SKM-1 treated with dmso at 0.1 percent for 144 hours (cell line): ENCODE data around the gene STK24.

Experiments used
- DNase-seq: peaks from one replicate; lab custom pipeline; 2025; ENCODE audit not compliant: unreplicated experiment; lab: John Stamatoyannopoulos, UW

STK24 gene

DNA sequence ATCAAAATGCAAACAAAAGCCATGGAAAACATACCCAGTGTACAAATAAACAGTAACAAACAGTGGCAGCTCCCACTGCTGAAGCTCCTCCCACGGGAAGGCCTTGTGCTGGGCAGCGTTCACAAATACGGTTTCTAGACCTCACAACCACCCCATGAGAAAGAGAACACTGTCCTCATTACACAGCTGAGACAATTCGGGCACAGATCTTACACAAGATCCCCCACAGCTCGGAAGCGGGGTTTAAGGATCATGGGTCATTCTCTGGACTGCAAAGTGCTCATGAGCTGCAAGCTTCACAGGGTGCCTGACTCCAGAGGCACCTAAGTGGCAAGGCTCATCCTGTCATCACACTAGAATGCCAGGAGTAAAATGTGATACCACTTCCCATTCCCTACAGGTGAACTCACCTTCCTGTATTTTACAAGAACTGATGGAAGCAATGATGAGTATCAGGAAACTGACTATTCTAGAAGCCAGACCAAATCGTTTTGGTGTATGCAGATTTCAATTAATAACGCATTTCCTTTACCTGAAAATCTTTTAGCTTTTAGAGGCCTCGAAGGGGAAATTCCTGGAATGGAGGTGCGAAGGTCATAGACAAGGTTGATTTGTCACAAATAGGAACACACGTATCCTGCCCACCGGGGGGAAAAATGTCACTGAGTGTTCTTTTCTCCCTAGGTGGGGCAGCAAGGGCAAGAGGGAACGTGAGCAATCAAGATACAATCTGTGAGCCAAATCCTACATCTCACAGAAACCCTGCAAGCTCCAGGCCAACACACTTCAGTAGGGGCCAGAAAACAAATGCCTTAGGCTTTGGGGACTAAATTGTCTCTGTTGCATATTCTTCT is 41.2 kb downstream of the STK24 start:
- no peak for DNase-seq

DNA sequence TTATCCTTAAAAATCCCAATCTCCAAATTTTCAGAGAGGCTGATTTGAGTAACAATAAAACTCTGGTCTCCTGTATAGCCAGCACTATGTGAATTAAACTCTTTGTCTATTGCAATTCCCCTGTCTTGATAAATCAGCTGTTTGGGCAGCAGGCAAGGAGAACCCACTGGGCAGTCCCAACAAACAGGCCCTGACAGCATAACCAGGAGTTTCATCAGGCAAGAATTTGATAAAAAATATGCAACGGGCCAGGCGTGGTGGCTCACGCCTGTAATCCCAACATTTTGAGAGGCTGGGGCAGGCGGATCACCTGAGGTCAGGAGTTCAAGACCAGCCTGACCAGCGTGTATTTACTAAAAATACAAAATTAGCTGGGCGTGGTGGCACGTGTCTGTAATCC is 42.1 kb downstream of the STK24 start:
- no peak for DNase-seq

DNA sequence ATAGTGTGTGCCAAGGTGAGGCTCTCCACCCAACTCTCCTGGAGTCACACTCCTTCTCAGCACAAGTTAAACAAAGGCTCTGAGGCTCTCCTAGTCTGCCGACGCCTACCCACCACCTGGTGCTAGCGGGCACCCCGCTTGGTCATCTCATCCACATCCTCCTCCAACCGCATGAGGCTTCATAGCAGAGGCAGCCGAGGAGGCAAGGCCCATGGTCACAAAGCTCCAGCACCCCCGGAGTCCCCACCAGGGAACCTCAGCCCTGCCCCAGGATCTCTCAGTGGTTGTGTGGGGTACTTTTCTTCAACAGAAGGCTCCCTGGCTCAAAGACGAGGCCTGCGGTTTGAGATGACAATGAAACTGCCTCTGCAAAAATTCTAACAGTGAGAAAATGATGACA is 43.0 kb downstream of the STK24 start:
- DNase-seq: no peak

DNA sequence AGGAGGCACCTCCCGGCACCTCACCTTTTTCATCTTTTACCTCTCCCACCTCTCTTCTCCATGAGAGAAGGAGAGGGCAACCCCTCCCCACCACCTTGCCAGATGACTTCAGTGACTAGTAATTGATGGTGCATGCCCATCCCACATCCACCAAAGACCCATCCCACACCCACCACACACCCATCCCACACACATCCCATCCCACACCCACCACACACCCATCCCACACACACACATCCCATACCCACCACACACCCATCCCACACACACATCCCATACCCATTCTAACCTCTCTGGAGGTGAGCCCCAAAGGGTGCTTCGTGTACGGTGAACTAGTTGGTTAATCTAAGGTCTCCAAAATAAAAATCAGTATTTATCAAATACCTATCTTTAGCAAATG is 44.7 kb downstream of the STK24 start:
- no peak for DNase-seq

DNA sequence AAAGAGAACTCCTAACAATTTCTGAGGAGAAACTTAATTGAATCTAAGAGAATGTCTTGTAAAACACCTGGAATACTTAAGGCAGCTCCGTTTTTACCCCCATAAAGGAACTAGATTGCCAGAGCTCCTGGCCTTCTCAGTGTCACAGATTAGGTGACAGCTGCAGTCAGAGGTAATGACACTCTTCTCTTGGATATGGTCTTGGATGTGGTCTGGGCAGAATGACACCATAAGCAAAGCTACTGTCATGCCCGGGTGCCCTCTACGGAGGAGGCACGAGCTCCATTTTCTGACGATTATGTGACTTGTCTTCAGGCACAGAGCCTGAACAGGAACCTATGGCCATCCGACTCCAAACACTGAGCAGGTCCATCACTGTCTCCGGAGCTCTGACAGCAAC is 46.7 kb downstream of the STK24 start:
- no peak for DNase-seq

DNA sequence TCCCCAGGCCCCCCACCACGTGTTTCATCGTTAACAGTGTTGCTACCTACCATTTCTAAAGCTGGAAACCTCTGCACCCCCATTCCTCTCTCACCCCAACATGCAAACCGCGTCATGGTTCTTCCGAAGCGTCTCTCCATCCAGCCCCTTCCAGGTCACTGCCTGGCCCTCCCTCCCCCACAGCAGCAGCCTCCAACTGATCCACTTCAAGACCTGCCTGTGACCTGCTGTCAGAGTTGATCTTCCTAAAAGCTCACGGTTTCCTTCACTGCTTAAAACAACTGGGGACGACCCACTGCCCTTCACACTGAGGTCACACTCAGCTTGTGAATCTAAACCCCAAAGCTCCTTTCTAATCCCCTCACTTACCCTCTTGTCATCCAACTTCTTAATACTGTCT is 47.7 kb downstream of the STK24 start:
- no peak for DNase-seq

DNA sequence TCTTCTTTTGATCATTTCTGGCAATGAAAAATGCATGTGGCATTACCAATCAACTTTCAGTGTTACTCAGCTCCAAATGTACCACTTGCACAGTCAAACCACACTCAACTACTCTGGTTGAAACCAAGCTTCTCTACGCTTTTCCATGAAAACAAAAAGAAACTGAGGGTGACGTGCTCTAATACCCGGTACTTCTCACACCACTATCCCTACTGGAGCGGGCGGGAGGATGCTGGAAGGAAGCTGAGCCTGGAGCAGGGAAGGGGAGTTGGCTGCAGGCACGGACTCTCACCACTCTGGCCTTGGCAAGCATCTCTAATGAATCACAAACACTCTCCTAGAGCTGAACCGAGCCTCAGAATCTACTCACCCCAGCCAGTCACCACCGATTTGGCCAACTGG is 48.2 kb downstream of the STK24 start:
- no peak for DNase-seq

DNA sequence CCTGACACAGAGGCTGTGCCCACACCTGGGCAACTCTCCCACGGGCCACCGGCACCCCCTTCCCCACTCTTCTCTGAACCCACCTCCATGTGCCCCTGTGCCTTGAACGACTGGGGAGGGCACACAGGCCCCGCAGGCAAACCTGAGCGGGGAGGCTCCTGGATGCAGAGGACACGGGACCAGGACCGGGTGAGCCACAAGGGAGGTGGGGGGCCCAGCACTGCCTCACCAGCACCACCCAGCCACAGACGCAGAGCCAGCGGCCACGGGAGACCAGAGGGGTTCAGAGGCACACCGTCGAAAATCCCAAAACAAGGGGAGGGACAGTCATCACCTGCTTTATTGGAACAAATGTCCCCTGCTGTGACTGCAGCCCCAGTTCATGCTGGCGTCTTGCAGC is 49.4 kb downstream of the STK24 start:
- DNase-seq: no peak

DNA sequence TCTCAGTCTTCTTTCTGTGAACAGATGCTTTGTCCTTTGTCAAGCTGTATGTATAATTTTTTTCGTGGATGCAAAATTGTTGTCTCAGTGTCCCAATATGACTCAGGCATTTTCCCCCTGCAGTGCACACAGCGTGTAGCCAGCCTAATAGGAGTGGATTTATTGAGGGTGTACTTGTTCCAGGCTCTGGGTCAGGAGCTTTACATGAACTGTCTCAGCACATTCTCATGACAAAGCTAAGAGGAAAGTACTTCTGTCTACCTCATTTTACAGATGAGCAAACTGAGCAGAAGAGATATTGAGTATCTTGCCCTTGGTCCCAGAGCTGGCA is 50.8 kb downstream of the STK24 start:
- no peak for DNase-seq

DNA sequence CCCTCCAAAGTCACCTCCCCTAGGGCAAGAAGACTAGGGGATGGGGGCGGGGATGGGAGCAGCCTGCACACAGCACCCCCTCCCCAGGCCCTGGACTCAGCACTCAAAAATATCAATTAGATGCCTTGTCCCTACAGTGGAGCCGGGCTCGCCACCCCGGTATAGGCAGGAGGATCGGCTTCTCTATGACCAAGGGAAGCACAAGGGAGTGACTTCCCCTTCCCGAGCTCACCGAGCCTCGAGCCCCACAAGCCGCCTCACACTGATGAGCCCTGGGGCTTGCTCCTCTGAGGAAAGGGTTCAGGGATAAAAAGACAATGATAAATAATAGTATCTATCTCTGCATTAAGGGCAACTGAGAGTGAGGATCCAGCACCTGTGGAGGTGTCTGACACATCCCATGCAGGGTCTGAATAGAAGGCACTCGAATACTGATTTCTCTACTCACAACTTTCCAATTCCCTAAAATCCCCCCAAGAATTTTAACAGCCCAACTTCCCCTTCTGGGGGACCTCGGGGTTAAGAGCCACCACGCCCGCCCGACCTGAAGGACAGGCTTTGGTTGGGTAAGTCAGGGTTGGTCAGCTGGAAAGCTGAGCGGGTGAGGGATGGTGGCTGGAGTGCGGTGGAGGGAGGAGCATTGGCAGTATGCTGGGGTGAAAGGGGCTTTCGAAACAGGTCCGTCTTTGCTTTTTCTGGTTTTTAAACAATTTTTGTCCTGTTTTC is 51.3 kb downstream of the STK24 start:
- DNase-seq: no peak

DNA sequence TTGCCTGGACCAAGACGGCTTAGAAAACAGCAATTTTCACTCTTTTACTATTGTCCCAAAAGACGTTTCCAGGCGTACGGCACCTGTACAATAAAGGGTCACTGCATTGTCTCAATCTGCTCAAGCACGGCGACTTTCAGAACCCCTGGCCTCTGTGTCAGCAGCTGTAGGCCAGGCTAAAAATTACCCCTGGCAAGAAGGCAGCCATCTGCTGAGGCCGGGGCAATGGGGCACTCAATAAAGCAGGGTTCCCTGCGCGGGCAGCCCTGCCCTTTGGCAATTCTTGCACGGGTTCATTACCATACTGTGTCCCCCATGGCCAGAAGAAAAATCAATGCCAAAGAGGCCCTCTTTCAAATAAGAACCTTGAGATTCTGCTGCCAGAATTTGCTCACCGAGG is 52.1 kb downstream of the STK24 start:
- no peak for DNase-seq

DNA sequence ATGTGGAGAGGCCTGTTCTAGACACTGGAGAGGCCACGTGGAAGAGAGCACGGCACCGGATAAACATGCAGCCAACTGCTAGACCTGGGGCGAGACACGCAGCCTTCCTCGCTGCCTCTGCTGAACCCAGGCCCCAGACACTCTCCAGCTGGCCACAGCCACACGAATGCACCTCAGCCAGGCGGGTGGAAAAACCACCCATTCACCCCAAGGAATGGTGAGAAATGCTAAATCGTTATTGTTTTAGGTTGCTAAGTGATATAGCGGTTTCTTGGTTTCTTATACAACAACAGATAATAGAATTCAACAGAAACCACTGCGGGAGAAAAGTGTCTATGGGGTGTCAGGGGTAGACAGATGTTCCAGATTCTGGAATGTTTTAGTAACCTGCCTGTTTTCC is 52.5 kb downstream of the STK24 start:
- no peak for DNase-seq

DNA sequence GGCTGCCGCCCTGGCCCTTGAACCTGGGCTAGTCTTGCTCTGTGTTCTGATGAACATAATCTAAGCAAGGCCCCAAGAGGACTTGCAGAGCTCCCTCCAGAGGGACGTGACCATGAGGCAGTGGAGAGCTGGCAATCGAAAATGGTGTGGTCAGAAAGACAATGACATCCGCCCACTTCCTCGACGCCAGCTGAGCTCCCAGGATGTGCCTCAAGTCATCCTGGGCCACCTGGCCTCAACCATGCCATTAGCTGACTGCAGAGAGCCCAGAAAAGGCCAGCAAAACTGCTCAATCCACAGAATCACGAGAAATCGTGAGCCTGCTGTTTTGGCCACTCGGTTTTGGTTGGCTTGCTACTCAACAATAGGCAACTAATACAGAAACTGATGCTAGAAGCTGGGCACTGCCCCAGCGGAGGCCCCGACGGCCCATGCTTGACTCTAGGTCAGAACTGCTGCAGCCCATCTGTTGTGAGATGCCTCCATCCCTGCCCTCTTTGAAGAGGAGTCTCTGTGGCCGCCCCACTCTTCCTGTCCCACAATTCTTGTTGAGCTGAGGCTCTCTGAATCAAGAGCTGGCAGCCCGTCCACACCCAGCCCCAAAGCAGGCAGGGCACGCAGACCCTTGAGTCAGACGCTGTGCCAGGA is 53.3 kb downstream of the STK24 start:
- no peak for DNase-seq

DNA sequence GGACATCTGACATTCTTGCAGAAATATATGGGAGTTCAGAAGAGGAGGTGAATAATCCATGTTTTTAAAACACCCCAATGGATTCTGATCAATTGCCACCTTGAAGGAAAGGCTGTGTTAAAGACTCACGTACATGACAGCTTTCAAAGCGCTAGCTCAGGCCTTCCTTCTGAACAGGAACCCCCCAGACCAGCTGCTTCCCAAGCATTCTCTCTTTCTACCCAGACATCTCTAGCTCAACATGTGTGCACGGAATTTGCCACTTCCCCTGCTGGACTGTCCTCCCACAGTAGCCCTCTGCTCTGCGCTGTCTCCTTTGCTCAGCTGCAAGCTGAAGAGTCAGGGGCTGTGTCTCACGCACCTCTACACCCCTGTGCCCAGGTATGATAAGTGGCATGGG is 54.5 kb downstream of the STK24 start:
- no peak for DNase-seq

DNA sequence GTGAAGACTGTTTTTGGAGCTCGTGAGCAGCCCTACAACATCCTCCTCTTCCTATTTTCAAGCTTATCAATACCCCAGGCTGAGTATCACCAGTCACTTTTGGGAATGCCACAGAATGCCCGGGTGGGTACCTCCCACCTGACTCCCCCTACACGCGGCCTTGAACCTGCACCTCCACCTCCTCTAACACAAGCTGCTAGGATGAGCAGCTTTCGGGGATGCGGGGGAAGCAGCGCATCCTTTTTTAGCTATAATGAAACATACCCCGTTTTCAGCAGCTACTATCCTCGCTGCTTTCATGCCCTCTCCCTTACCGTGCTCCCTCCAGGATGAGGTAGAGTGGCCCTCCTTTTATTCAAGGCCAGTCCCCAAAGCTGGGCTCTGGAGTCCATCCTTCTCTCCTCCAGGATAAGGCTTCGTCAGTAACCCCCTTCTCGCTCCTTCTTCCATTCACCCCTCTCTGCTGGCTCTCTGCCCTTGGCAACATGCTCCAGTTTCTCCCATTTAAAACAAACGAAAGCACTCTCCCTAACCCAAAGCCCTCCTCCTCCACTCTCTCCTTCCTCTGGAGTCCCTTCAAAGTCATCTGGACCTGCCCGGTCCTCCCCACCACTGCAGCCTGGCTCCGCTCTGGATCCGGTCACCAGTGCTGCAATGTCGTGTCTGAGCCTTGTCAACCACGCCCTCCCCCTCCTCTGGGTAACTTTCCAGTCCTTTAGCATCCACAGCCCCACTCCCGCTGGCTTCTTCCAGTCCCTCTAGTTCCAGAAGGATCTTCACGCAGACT is 55.3 kb downstream of the STK24 start:
- DNase-seq: peak; percentile 54

DNA sequence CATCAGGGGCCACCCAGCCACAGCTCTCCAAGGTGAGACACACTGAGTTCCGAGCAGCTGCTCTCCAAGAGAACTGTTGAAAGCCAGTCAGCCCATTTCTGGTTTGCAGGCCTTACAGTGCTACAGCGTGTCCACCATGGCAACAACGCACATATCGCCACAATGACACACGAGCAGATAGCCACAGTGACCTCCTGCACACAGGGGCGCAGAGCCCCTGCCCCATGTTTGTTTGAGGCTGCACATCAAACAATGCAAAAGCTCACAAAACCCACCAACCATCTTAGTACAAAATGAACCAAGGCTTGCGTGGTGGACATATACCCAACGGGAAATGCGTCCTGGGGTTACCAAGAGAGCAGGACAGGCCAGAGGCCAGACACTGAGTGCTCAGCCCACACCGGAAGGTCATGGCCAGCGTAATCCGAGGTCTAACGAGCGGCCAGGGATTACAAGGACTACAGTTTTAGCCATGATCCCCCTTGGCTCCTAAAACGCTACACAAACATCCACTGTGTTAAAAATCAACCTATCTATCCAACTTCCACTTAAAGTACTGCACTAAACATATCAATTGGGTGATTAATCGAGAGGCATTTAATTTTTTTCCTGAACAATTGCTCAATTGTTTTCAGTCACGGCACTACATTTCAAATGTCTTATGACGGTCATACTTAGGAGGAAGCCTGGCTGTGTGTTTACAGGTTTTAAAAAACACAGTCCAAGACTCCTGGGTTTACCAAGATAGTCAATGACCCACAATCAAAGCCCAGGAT is 56.0 kb downstream of the STK24 start:
- DNase-seq: no peak

DNA sequence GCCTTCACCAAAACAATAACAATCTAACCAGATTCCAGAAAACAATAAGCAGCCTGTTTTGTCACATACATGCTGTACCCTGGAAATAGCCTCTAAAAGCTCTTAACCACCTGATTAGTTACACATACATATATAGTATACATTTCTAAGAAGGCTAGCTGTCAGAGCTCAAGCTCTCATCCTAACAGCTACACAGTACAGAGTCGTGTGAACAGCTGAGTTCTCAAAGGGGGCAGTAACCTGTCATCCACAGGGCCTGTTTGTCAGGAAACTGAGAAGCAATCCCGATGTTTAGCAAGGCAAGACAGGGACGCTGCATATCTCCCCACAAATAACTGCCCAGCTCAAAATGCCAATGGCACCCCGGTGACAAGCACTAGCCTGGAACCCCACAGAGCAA is 56.9 kb downstream of the STK24 start:
- DNase-seq: no peak

DNA sequence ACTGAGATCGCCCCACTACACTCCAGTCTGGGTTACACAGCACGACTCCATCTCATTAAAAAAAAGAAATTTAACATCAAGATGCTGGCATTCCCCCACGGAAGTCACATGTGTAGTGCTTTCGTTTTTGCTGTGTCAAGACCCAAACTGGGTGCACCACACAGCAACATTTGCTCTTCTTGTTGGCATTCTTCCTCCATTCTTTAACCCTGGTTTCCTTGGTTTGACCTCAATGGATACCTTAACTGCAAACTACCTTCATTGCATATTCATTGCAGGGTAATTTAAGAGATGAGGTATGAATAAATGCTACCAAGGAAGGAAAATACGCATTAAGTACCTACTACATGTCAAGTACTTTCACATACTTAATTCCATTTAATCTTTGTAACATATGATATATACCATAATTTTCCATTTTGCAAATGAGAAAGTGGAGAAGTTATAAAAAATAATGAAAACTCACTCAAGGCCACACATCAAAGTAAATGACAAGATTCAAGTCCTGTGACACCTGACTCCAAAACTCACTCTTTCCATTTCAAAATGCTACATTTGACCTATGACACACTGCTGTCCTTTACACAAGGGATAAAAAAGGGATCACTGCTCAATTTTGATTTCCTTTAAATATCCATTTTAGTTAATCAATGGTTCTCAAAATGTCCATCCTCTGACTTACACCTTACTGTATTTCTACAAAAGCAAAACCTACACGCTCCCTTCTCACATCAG is 59.2 kb downstream of the STK24 start:
- no peak for DNase-seq

DNA sequence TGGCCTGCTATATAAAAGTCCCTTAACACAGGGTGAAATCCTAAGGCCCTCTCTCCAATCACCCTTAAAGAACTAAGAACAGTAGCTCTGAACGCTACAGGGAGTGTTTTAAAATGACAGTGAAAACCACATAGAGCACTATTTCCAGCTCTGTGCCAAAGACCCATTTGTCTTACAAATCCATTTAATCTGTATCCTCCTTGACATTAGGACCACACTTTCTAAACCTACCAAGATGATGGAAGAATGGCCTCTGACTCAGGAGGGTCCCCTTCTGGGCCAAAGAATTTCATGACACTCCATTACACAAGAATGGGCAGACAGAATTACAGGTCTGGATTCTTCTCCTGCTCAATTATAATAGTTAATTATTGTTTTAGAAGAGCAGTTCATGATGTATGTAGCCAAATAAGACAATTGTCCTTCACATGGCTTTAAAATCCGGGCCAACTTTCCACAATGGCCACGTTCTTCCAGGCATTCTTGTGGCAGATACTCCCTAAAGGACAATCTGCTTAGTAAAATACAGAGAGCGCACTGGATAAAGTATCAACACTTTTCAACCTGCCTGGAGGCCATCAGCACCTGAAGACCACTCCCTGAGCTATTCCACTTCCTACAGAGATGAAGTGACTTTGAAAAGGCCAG is 61.0 kb downstream of the STK24 start:
- no peak for DNase-seq

DNA sequence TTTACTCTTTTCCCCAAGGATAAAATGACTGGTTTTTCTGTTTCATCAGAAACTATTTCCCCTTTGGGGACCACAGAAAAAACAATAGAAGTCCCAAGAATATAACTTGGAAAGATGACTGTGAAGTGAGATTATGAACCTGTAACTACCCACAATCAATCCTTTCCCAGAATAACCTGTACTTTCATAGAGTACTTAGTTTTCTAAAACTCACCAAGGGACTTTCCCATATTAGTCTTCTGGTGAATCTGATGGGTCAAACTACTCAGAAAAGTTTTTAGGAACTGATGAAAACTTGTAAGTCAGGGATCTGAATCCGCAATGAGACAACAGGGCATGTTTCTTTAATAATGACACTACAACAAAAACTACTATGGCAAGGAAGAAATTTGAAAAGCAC is 62.6 kb downstream of the STK24 start:
- DNase-seq: no peak
